ENCODE results near the gene PPOX.

GRCh38 chr1:161140755-161141400, 25.3 kb upstream of the PPOX start:
- TF ChIP-seq CTCF (IDR thresholded peaks at IDR 0.05) (no peak), POLR2AphosphoS5 (IDR thresholded peaks at IDR 0.05) (no peak)
